Trophoblast cell (in vitro differentiated cells and primary cell): Measurements from ENCODE around the gene PRR23E.
A peak's percentile ranks its signal among the peaks of the same experiment; 100 is the strongest.

Source experiments
- DNase-seq, 2 donors: peaks; one replicate each; pipeline ENCODE4 v3.0.0-alpha.2; 2016
- H2AFZ ChIP-seq: 2 replicates; pipeline ENCODE4 v1.6.1; 2013; ENCODE audit warnings: low read length, moderate library complexity, mild to moderate bottlenecking; ENCODE audit not compliant: insufficient read depth, poor library complexity
- H2AK5ac ChIP-seq: 2 replicates; pipeline ENCODE4 v1.6.1; 2013; ENCODE audit warnings: mild to moderate bottlenecking, low read length
- H2BK120ac ChIP-seq: 2 replicates; pipeline ENCODE4 v1.6.1; 2013; ENCODE audit warnings: low read length, mild to moderate bottlenecking, moderate library complexity; ENCODE audit not compliant: insufficient read depth, poor library complexity
- H2BK12ac ChIP-seq: 2 replicates; pipeline ENCODE4 v1.6.1; 2013; ENCODE audit warnings: mild to moderate bottlenecking, low read length, moderate library complexity
- H2BK5ac ChIP-seq: 2 replicates; pipeline ENCODE4 v1.6.1; 2013; ENCODE audit warnings: low read length, low read depth, moderate library complexity, mild to moderate bottlenecking; ENCODE audit not compliant: poor library complexity
- H3K14ac ChIP-seq: 2 replicates; pipeline ENCODE4 v1.6.1; 2013; ENCODE audit warnings: mild to moderate bottlenecking, low read length
- H3K18ac ChIP-seq: 2 replicates; pipeline ENCODE4 v1.6.1; 2013; ENCODE audit warnings: mild to moderate bottlenecking, low read length
- H3K23ac ChIP-seq: 2 replicates; pipeline ENCODE4 v1.6.1; 2013; ENCODE audit warnings: low read length
- H3K27ac ChIP-seq: 2 replicates; pipeline ENCODE4 v1.5.1; 2013; ENCODE audit warnings: low read depth, mild to moderate bottlenecking, inconsistent platforms, low read length, moderate library complexity
- H3K27me3 ChIP-seq: 2 replicates; pipeline ENCODE4 v1.6.1; 2013; ENCODE audit warnings: inconsistent platforms, mild to moderate bottlenecking, low read length, moderate library complexity; ENCODE audit not compliant: insufficient read depth
- H3K36me3 ChIP-seq, 2 experiments: 1 replicate in 1 of 2; 2 replicates in 1 of 2; pipeline ENCODE4 v1.6.1; 2013; ENCODE audit warnings: low read length in 2 of 2, mild to moderate bottlenecking in 2 of 2, moderate library complexity in 1 of 2; ENCODE audit not compliant: insufficient read depth in 2 of 2, control insufficient read depth in 1 of 2
- H3K4ac ChIP-seq: 2 replicates; pipeline ENCODE4 v1.6.1; 2013; ENCODE audit warnings: low read depth, mild to moderate bottlenecking, low read length, moderate library complexity
- H3K4me1 ChIP-seq, 2 experiments: 1 replicate in 1 of 2; 2 replicates in 1 of 2; pipeline ENCODE4 v1.6.1; 2013; ENCODE audit warnings: low read length in 2 of 2, mild to moderate bottlenecking in 2 of 2, moderate library complexity in 1 of 2; ENCODE audit not compliant: insufficient read depth in 2 of 2, control insufficient read depth in 1 of 2
- H3K4me2 ChIP-seq: 2 replicates; pipeline ENCODE4 v1.6.1; 2013; ENCODE audit warnings: inconsistent platforms, mild to moderate bottlenecking, low read length, moderate library complexity
- H3K4me3 ChIP-seq: 2 replicates; pipeline ENCODE4 v1.5.1; 2013; ENCODE audit warnings: mild to moderate bottlenecking, low read depth, low read length, inconsistent platforms
- H3K79me1 ChIP-seq: one replicate; pipeline ENCODE4 v1.6.1; 2013; ENCODE audit warnings: low read length
- H3K79me2 ChIP-seq: 2 replicates; pipeline ENCODE4 v1.6.1; 2013; ENCODE audit warnings: low read length, mild to moderate bottlenecking; ENCODE audit not compliant: control insufficient read depth, insufficient read depth, poor library complexity
- H3K9ac ChIP-seq: 2 replicates; pipeline ENCODE4 v1.6.1; 2013; ENCODE audit warnings: mild to moderate bottlenecking, low read length
- H3K9me3 ChIP-seq: 2 replicates; pipeline ENCODE4 v1.6.1; 2013; ENCODE audit warnings: low read depth, mild to moderate bottlenecking, control low read depth, inconsistent platforms, low read length; ENCODE audit not compliant: insufficient read depth
- H4K12ac ChIP-seq: 2 replicates; pipeline ENCODE4 v1.6.1; 2013; ENCODE audit warnings: low read depth, mild to moderate bottlenecking, low read length, moderate library complexity
- H4K8ac ChIP-seq: 2 replicates; pipeline ENCODE4 v1.6.1; 2013; ENCODE audit warnings: low read depth, mild to moderate bottlenecking, low read length, moderate library complexity
- H4K91ac ChIP-seq: one replicate; pipeline ENCODE4 v1.6.1; 2013; ENCODE audit warnings: low read depth, mild to moderate bottlenecking, low read length, moderate library complexity
- WGBS: extraction: QIAGEN DNeasy Blood & Tissue Kit; methylation state at CpG from one replicate; pipeline ENCODE4 v1.1.7; 2013; ENCODE audit warnings: missing lambda C conversion rate; ENCODE audit not compliant: insufficient read length, insufficient coverage; ENCODE audit errors: extremely low coverage; 5-methylcytosine and 5-hydroxymethylcytosine counted together

Gene PRR23E

GRCh38 chr3:127185962-127186674, 6.8 kb upstream of the PRR23E start:
- no peak overlapping the region for H2BK12ac ChIP-seq
- peaks cover 3% of the 10 kb centered on the region for H3K9me3 ChIP-seq
- H3K9ac ChIP-seq, result no peak overlapping the region
- WGBS, result no CpG with 5 or more reads among the region's 4 CpGs
- H3K27me3 ChIP-seq, result no peaks in the 10 kb centered on the region
- H3K18ac ChIP-seq, result no peak overlapping the region
- no peak overlapping the region for H2AFZ ChIP-seq
- H3K4me2 ChIP-seq, result no peak overlapping the region
- no peak overlapping the region for H4K91ac ChIP-seq
- no peak overlapping the region for H2BK5ac ChIP-seq
- H3K14ac ChIP-seq, result no peak overlapping the region
- H3K4me1 ChIP-seq, result peaks cover 0 to 4% of the 10 kb centered on the region in 2 experiments
- H3K23ac ChIP-seq, result no peak overlapping the region
- no peaks in the 10 kb centered on the region for H3K79me1 ChIP-seq
- no peak overlapping the region for H3K27ac ChIP-seq
- no peak overlapping the region for H4K8ac ChIP-seq
- no peaks in the 10 kb centered on the region for H3K79me2 ChIP-seq
- H3K36me3 ChIP-seq, result no peaks in the 10 kb centered on the region
- H3K4ac ChIP-seq, result no peak overlapping the region
- no peak overlapping the region for H3K4me3 ChIP-seq
- H4K12ac ChIP-seq, result no peak overlapping the region
- no peak overlapping the region for H2BK120ac ChIP-seq
- H2AK5ac ChIP-seq, result no peak overlapping the region
- DNase-seq, result no peak

- Histone ChIP-seq H3K9ac (no peak overlapping the region), H3K18ac (no peak overlapping the region), H2AFZ (no peak overlapping the region), H2BK12ac (no peak overlapping the region), H3K27ac (no peak overlapping the region), H3K4me3 (no peak overlapping the region), H3K36me3 (no peaks in the 10 kb centered on the region), H3K14ac (no peak overlapping the region), H3K23ac (no peak overlapping the region), H2AK5ac (no peak overlapping the region), H3K4me2 (no peak overlapping the region), H4K8ac (no peak overlapping the region), H3K9me3 (peaks cover 3% of the 10 kb centered on the region), H3K27me3 (no peaks in the 10 kb centered on the region), H4K91ac (no peak overlapping the region), H3K79me1 (no peaks in the 10 kb centered on the region), H2BK120ac (no peak overlapping the region), H3K79me2 (no peaks in the 10 kb centered on the region), H2BK5ac (no peak overlapping the region), H3K4me1 (peaks cover 0 to 4% of the 10 kb centered on the region in 2 experiments), H4K12ac (no peak overlapping the region), H3K4ac (no peak overlapping the region)
- no CpG with 5 or more reads among the region's 1 CpG for WGBS
- no peak for DNase-seq
These were observed 5.6 kb upstream of the PRR23E start for GRCh38 chr3:127187316-127187715.

- no peak overlapping the region for H3K18ac ChIP-seq
- H3K23ac ChIP-seq, result no peak overlapping the region
These were observed 410 bp downstream of the PRR23E start for GRCh38 chr3:127193341-127193740.

GRCh38 chr3:127193775-127194174, 844 bp downstream of the PRR23E start:
- Histone ChIP-seq H2BK12ac (no peak overlapping the region), H3K79me2 (no peaks in the 10 kb centered on the region), H3K27ac (no peak overlapping the region), H2BK120ac (no peak overlapping the region), H3K27me3 (no peaks in the 10 kb centered on the region), H3K18ac (no peak overlapping the region), H4K91ac (no peak overlapping the region), H3K9ac (no peak overlapping the region), H3K36me3 (no peaks in the 10 kb centered on the region), H2BK5ac (no peak overlapping the region), H3K14ac (no peak overlapping the region), H4K8ac (no peak overlapping the region), H2AFZ (no peak overlapping the region), H3K23ac (no peak overlapping the region), H3K4me3 (no peak overlapping the region), H3K9me3 (no peaks in the 10 kb centered on the region), H4K12ac (no peak overlapping the region), H3K4ac (no peak overlapping the region), H2AK5ac (no peak overlapping the region), H3K4me2 (no peak overlapping the region), H3K79me1 (no peaks in the 10 kb centered on the region), H3K4me1 (no peaks in the 10 kb centered on the region)
- DNase-seq, result no peak
- no CpG with 5 or more reads among the region's 3 CpGs for WGBS

More at GRCh38 chr3:127193341-127193740, 410 bp downstream of the PRR23E start:
- DNase-seq, result no peak
- H4K91ac ChIP-seq, result no peak overlapping the region
- no peak overlapping the region for H2AK5ac ChIP-seq
- no peaks in the 10 kb centered on the region for H3K79me1 ChIP-seq
- no peaks in the 10 kb centered on the region for H3K27me3 ChIP-seq
- H3K79me2 ChIP-seq, result no peaks in the 10 kb centered on the region
- H3K14ac ChIP-seq, result no peak overlapping the region
- H4K12ac ChIP-seq, result no peak overlapping the region
- H3K4ac ChIP-seq, result no peak overlapping the region
- H3K4me2 ChIP-seq, result no peak overlapping the region
- no peaks in the 10 kb centered on the region for H3K36me3 ChIP-seq
- no peak overlapping the region for H2BK12ac ChIP-seq
- WGBS, result no CpG with 5 or more reads among the region's 11 CpGs
- H3K9me3 ChIP-seq, result no peaks in the 10 kb centered on the region
- no peak overlapping the region for H2AFZ ChIP-seq
- H2BK5ac ChIP-seq, result no peak overlapping the region
- H4K8ac ChIP-seq, result no peak overlapping the region
- H3K4me1 ChIP-seq, result no peaks in the 10 kb centered on the region
- no peak overlapping the region for H3K27ac ChIP-seq
- no peak overlapping the region for H2BK120ac ChIP-seq
- no peak overlapping the region for H3K9ac ChIP-seq
- peak overlapping the region; percentile 25 for H3K4me3 ChIP-seq
